ENCODE measurements around the gene GNA12. TPM values are rescaled to one million over a fixed set of nuclear protein-coding genes. Genes with fewer than 3 reads are reported as not detected.

GNA12 gene
- total and polyA plus RNA-seq, 4 donors = 3.7 to 19.0 (median 11.3) TPM

DNA sequence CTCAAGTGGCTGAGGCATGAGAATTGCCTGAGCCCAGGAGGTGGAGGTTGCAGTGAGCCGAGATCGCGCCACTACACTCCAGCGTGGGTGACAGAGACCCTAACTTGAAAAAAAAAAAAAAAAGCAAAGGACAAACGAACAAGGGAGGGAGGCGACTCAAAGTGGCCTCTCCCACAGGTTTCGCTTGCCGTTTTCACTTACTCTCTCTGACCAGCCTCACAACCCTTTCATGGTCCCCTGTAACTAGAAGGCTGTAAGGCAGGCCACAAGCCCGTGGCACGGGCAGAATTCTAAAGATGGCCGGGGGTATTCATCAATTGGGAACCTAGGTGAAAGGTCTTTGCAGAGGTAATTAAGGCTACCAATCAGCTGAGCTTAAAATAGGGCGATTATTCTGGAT, 25.5 kb downstream of the GNA12 start:
- Histone ChIP-seq H3K36me3 (ENCODE audit: control insufficient read depth in 4 of 4, insufficient read depth in 3 of 4, low read depth in 1 of 4, low read length in 3 of 4) (no peaks in the 10 kb centered on the region), H3K9me3 (ENCODE audit: control insufficient read depth in 4 of 4, low read length in 3 of 4) (no peaks in the 10 kb centered on the region), H3K4me3 (ENCODE audit: low read depth in 1 of 3, low read length in 3 of 3) (no peak overlapping the region), H3K27ac (ENCODE audit: low read depth in 1 of 2, low read length in 2 of 2) (no peak overlapping the region), H3K4me1 (ENCODE audit: control insufficient read depth in 4 of 4, insufficient read depth in 4 of 4, low read length in 3 of 4) (peaks cover 4 to 19% (median 14%) of the 10 kb centered on the region in 4 donors), H3K27me3 (ENCODE audit: control insufficient read depth in 4 of 4, insufficient read depth in 4 of 4, low read length in 3 of 4) (no peaks in the 10 kb centered on the region), H3K9ac (ENCODE audit: low read depth in 1 of 2, low read length in 2 of 2) (no peak overlapping the region)
- no peak for DNase-seq (ENCODE audit: low spot score)
- TF ChIP-seq FOXA2 (IDR thresholded peaks at IDR 0.05) (no peak), TAF1 (conservative IDR thresholded peaks at IDR 0.05) (no peak), RAD21 (IDR thresholded peaks at IDR 0.05) (no peak), GABPA (IDR thresholded peaks at IDR 0.05 in 1 of 2, conservative IDR thresholded peaks at IDR 0.05 in 1 of 2) (no peak), NR2F2 (IDR thresholded peaks at IDR 0.05) (no peak), HNF4A (conservative IDR thresholded peaks at IDR 0.05) (no peak), RXRA (IDR thresholded peaks at IDR 0.05) (no peak), HNF4G (IDR thresholded peaks at IDR 0.05) (no peak), FOXA1 (IDR thresholded peaks at IDR 0.05) (no peak), EGR1 (IDR thresholded peaks at IDR 0.05; ENCODE audit: low read depth in 2 of 2) (no peak), YY1 (IDR thresholded peaks at IDR 0.05) (no peak)
- TF ChIP-seq, protein P1, sequence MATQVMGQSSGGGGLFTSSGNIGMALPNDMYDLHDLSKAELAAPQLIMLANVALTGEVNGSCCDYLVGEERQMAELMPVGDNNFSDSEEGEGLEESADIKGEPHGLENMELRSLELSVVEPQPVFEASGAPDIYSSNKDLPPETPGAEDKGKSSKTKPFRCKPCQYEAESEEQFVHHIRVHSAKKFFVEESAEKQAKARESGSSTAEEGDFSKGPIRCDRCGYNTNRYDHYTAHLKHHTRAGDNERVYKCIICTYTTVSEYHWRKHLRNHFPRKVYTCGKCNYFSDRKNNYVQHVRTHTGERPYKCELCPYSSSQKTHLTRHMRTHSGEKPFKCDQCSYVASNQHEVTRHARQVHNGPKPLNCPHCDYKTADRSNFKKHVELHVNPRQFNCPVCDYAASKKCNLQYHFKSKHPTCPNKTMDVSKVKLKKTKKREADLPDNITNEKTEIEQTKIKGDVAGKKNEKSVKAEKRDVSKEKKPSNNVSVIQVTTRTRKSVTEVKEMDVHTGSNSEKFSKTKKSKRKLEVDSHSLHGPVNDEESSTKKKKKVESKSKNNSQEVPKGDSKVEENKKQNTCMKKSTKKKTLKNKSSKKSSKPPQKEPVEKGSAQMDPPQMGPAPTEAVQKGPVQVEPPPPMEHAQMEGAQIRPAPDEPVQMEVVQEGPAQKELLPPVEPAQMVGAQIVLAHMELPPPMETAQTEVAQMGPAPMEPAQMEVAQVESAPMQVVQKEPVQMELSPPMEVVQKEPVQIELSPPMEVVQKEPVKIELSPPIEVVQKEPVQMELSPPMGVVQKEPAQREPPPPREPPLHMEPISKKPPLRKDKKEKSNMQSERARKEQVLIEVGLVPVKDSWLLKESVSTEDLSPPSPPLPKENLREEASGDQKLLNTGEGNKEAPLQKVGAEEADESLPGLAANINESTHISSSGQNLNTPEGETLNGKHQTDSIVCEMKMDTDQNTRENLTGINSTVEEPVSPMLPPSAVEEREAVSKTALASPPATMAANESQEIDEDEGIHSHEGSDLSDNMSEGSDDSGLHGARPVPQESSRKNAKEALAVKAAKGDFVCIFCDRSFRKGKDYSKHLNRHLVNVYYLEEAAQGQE (IDR thresholded peaks at IDR 0.05) = no peak
- TF ChIP-seq, protein P2, sequence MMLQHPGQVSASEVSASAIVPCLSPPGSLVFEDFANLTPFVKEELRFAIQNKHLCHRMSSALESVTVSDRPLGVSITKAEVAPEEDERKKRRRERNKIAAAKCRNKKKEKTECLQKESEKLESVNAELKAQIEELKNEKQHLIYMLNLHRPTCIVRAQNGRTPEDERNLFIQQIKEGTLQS (IDR thresholded peaks at IDR 0.05) = no peak
- TF ChIP-seq, protein P3, sequence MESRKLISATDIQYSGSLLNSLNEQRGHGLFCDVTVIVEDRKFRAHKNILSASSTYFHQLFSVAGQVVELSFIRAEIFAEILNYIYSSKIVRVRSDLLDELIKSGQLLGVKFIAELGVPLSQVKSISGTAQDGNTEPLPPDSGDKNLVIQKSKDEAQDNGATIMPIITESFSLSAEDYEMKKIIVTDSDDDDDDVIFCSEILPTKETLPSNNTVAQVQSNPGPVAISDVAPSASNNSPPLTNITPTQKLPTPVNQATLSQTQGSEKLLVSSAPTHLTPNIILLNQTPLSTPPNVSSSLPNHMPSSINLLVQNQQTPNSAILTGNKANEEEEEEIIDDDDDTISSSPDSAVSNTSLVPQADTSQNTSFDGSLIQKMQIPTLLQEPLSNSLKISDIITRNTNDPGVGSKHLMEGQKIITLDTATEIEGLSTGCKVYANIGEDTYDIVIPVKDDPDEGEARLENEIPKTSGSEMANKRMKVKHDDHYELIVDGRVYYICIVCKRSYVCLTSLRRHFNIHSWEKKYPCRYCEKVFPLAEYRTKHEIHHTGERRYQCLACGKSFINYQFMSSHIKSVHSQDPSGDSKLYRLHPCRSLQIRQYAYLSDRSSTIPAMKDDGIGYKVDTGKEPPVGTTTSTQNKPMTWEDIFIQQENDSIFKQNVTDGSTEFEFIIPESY (IDR thresholded peaks at IDR 0.05) = no peak
- TF ChIP-seq, protein P4, sequence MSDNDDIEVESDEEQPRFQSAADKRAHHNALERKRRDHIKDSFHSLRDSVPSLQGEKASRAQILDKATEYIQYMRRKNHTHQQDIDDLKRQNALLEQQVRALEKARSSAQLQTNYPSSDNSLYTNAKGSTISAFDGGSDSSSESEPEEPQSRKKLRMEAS (IDR thresholded peaks at IDR 0.05) = no peak
- 95% methylated on average over 12 of the region's 12 CpGs for WGBS

DNA sequence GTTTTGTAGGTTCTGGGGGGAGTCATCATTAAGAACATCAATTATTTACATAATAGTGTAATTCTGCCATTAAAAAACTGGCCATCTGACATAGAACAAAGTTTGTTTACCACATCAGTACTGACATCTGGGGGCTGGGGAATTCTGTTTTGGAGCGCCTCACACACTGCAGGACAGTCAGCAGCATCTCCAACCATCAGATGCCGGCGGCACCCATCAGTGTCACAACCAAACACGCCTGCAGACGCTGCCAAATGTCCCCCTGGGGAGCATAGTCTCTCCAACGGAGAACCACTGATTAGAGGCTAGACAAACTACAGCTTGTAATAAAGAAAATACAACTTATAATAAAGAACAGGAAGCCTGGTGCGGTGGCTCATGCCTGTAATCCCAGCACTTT, 26.0 kb downstream of the GNA12 start:
- Histone ChIP-seq H3K9ac (ENCODE audit: low read depth in 1 of 2, low read length in 2 of 2) (no peak overlapping the region), H3K27me3 (ENCODE audit: control insufficient read depth in 4 of 4, insufficient read depth in 4 of 4, low read length in 3 of 4) (no peaks in the 10 kb centered on the region), H3K9me3 (ENCODE audit: control insufficient read depth in 4 of 4, low read length in 3 of 4) (no peaks in the 10 kb centered on the region), H3K4me1 (ENCODE audit: control insufficient read depth in 4 of 4, insufficient read depth in 4 of 4, low read length in 3 of 4) (peaks cover 4 to 19% (median 14%) of the 10 kb centered on the region in 4 donors), H3K4me3 (ENCODE audit: low read depth in 1 of 3, low read length in 3 of 3) (no peak overlapping the region), H3K36me3 (ENCODE audit: control insufficient read depth in 4 of 4, insufficient read depth in 3 of 4, low read depth in 1 of 4, low read length in 3 of 4) (no peaks in the 10 kb centered on the region), H3K27ac (ENCODE audit: low read depth in 1 of 2, low read length in 2 of 2) (no peak overlapping the region)
- DNase-seq (ENCODE audit: low spot score) = no peak
- TF ChIP-seq, protein P3 (IDR thresholded peaks at IDR 0.05) = no peak
- TF ChIP-seq, protein P5, sequence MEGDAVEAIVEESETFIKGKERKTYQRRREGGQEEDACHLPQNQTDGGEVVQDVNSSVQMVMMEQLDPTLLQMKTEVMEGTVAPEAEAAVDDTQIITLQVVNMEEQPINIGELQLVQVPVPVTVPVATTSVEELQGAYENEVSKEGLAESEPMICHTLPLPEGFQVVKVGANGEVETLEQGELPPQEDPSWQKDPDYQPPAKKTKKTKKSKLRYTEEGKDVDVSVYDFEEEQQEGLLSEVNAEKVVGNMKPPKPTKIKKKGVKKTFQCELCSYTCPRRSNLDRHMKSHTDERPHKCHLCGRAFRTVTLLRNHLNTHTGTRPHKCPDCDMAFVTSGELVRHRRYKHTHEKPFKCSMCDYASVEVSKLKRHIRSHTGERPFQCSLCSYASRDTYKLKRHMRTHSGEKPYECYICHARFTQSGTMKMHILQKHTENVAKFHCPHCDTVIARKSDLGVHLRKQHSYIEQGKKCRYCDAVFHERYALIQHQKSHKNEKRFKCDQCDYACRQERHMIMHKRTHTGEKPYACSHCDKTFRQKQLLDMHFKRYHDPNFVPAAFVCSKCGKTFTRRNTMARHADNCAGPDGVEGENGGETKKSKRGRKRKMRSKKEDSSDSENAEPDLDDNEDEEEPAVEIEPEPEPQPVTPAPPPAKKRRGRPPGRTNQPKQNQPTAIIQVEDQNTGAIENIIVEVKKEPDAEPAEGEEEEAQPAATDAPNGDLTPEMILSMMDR (IDR thresholded peaks at IDR 0.05; ENCODE audit: low read depth, low read length, missing input control) = no peak
- TF ChIP-seq TAF1 (conservative IDR thresholded peaks at IDR 0.05) (no peak), EGR1 (IDR thresholded peaks at IDR 0.05; ENCODE audit: low read depth in 2 of 2) (no peak)
- TF ChIP-seq, protein P2 (IDR thresholded peaks at IDR 0.05) = no peak
- TF ChIP-seq, protein P1 (IDR thresholded peaks at IDR 0.05) = no peak
- WGBS = 84% methylated on average over 7 of the region's 7 CpGs

All from liver (tissue), 9 donors.